Gastroesophageal sphincter (tissue), 3 donors: ENCODE results near the gene LDLRAD4.

Experiments used
- CTCF ChIP-seq, 4 experiments: fragments of 200-600 bp in 2 of 4; fragments of 450-650 bp in 2 of 4; sonication (generic) in 1 of 4; IDR thresholded peaks; one replicate each; pipeline ENCODE4 v1.5.1; 2017 to 2019; ENCODE audit warnings: antibody characterized with exemption in 4 of 4, mild to moderate bottlenecking in 2 of 4, moderate library complexity in 2 of 4
- POLR2A ChIP-seq, 2 donors: fragments of 450-650 bp; IDR thresholded peaks; one replicate each; pipeline ENCODE4 v1.6.1; 2017; ENCODE audit warnings: antibody characterized with exemption in 2 of 2, mild to moderate bottlenecking in 2 of 2, moderate library complexity in 1 of 2
- POLR2AphosphoS5 ChIP-seq: sonication (generic); formaldehyde crosslinking; IDR thresholded peaks from one replicate; pipeline ENCODE4 v1.6.1; 2017; ENCODE audit warnings: antibody characterized with exemption

DNA sequence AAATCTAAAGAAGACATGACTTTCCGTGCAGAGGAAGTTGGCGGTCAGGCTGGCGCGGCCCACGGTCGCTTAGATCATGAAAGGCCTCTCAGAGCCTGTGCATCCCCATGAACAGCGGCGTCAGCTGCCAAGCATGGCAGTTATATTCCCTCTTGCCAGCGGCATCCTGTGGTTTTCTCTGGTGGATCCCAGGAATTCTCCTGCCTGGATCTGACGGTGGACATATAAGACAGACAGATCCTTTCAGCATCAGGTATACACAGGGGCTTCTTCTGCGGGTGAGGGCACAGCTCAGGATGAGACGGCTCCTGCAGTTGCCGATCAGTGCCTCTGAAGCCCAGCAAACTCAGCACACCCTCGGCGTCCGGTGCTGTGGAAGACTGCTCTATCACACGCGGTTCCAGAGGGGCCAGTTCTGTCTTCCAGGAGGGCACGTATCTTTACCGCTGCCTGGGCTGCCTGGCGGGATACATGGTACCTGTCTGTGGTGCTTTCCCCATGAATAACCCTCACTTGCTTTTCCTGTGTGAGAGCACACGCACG is 157.8 kb downstream of the LDLRAD4 start:
- TF ChIP-seq POLR2AphosphoS5: no peak
- TF ChIP-seq CTCF (IDR thresholded peaks at IDR 0.05): no peak
- TF ChIP-seq POLR2A (IDR thresholded peaks at IDR 0.05): no peak
